Mucosa of descending colon (tissue), 3 donors: ENCODE results near the gene FRAS1. TPM values are rescaled to one million over a fixed set of nuclear protein-coding genes. Genes with fewer than 3 reads are reported as not detected.
"Not testable (repeated sequence)": the region's sequence is repeated elsewhere in the genome, so short reads cannot be mapped to it uniquely, and the experiment has no call there.

Source experiments
- ATAC-seq: fragments of 200-7000 bp; cut with Tn5 transposase; one replicate; pipeline ENCODE4 v1.9.1; 2020; ENCODE audit warnings: mild to moderate bottlenecking, moderate library complexity
- DNase-seq, 3 donors: peaks; one replicate each; pipeline ENCODE4 v3.0.0-alpha.2; 2020
- H3K36me3 ChIP-seq: fragments of 200-600 bp; one replicate; pipeline ENCODE4 v1.8.0; 2021; ENCODE audit warnings: low read depth, mild to moderate bottlenecking
- H3K4me1 ChIP-seq: fragments of 200-600 bp; one replicate; pipeline ENCODE4 v1.8.0; 2021; ENCODE audit warnings: low read depth, mild to moderate bottlenecking
- H3K4me3 ChIP-seq: fragments of 200-600 bp; one replicate; pipeline ENCODE4 v1.8.0; 2021; ENCODE audit warnings: mild to moderate bottlenecking
- H3K9me3 ChIP-seq: fragments of 200-600 bp; one replicate; pipeline ENCODE4 v1.8.0; 2021; ENCODE audit warnings: mild to moderate bottlenecking
- CTCF ChIP-seq: fragments of 200-600 bp; IDR thresholded peaks from one replicate; pipeline ENCODE4 v1.8.0; 2022; ENCODE audit warnings: antibody characterized with exemption, mild to moderate bottlenecking
- intact Hi-C, 2 donors: fragments of 100-400 bp; cut with DNase I in 1 of 2; cut with micrococcal nuclease in 1 of 2; formaldehyde crosslinking; loops; one replicate each; pipeline versions ENCODE4 v1.11.0 to v1.11.1; 2022; cut with DNase I, micrococcal nuclease
- total RNA-seq, 3 donors: library from RNA; stranded (reverse); fragmentation: NEBNext Ultra II Directional in 2 of 3; extraction: Animal tissue kit (Norgen Biotek cat#: 25700) in 2 of 3; gene quantifications; one replicate each; pipeline versions ENCODE4 v1.2.1 to v1.2.4, GENCODE V29; 2021 to 2023
- donor health status: DM: no; HTN: no; CAD: no; lungs with moderate emphysema.
- donor health status: DM: no; HTN: no; CAD: no.
- donor health status: DM: no; HTN: yes; CAD: no.

Gene FRAS1
- total RNA-seq, 3 donors from 2014 or later = 1.2 to 9.3 (median 2.2) TPM

- Histone ChIP-seq H3K9me3 (peaks cover 3% of the 10 kb centered on the region), H3K4me3 (no peak overlapping the region), H3K4me1 (no peaks in the 10 kb centered on the region), H3K36me3 (no peaks in the 10 kb centered on the region)
- DNase-seq (no peak), ATAC-seq (no peak)
- intact Hi-C loops = no loop called here
- no peak for TF ChIP-seq CTCF
Measured at GRCh38 chr4:78267790-78268189, 210.7 kb downstream of the FRAS1 start.

- ATAC-seq = no peak
Measured at GRCh38 chr4:78268597-78268996, 211.5 kb downstream of the FRAS1 start.

GRCh38 chr4:78275450-78275849 is 218.3 kb downstream of the FRAS1 start:
- intact Hi-C loops, ATAC-seq, H3K4me1 ChIP-seq, H3K36me3 ChIP-seq, H3K9me3 ChIP-seq, DNase-seq, H3K4me3 ChIP-seq: not testable (repeated sequence)

More at GRCh38 chr4:78268597-78268996, 211.5 kb downstream of the FRAS1 start:
- TF ChIP-seq CTCF = no peak
- H3K4me1 ChIP-seq = no peaks in the 10 kb centered on the region
- no peak overlapping the region for H3K4me3 ChIP-seq
- no peaks in the 10 kb centered on the region for H3K36me3 ChIP-seq
- DNase-seq = no peak
- intact Hi-C loops = no loop called here
- peaks cover 3% of the 10 kb centered on the region for H3K9me3 ChIP-seq

GRCh38 chr4:78286281-78286680 is 229.2 kb downstream of the FRAS1 start:
- Histone ChIP-seq H3K9me3 (no peaks in the 10 kb centered on the region), H3K4me3 (no peak overlapping the region), H3K4me1 (no peaks in the 10 kb centered on the region), H3K36me3 (no peaks in the 10 kb centered on the region)
- intact Hi-C loops = no loop called here
- TF ChIP-seq CTCF = no peak
- ATAC-seq (no peak), DNase-seq (no peak)

GRCh38 chr4:78288327-78288726 is 231.2 kb downstream of the FRAS1 start:
- H3K36me3 ChIP-seq = no peaks in the 10 kb centered on the region
- no peak for TF ChIP-seq CTCF
- H3K4me1 ChIP-seq = no peaks in the 10 kb centered on the region
- intact Hi-C loops = no loop called here
- no peak overlapping the region for H3K4me3 ChIP-seq
- H3K9me3 ChIP-seq = no peaks in the 10 kb centered on the region
- no peak for ATAC-seq
- no peak for DNase-seq

GRCh38 chr4:78291277-78291676 is 234.2 kb downstream of the FRAS1 start:
- H3K9me3 ChIP-seq = no peaks in the 10 kb centered on the region
- no peak for TF ChIP-seq CTCF
- no peak for ATAC-seq
- no peak for DNase-seq
- no peak overlapping the region for H3K4me3 ChIP-seq
- no peaks in the 10 kb centered on the region for H3K4me1 ChIP-seq
- H3K36me3 ChIP-seq = no peaks in the 10 kb centered on the region
- intact Hi-C loops = no loop called here
